GM23248 (cell line): ENCODE data around the gene MTMR11. TPM values are rescaled to one million over a fixed set of nuclear protein-coding genes. Genes with fewer than 3 reads are reported as not detected.

Source experiments
- DNase-seq: peaks from one replicate; pipeline ENCODE4 v3.0.0-alpha.2; 2015
- H2AFZ ChIP-seq: fragments of 200-600 bp; sonication (generic); 2 replicates; pipeline ENCODE4 v1.6.1; 2016; ENCODE audit warnings: antibody characterized with exemption
- H3F3A ChIP-seq: fragments of 200-600 bp; sonication (generic); 2 replicates; pipeline ENCODE4 v1.6.1; 2016; ENCODE audit warnings: mild to moderate bottlenecking, antibody characterized with exemption, mixed run types; ENCODE audit not compliant: insufficient read depth
- H3K27ac ChIP-seq: fragments of 200-600 bp; sonication (generic); 2 replicates; pipeline ENCODE4 v1.5.1; 2016; ENCODE audit warnings: mild to moderate bottlenecking
- H3K27me3 ChIP-seq: fragments of 200-600 bp; sonication (generic); replicated peaks from 2 replicates; pipeline ENCODE4 v1.6.1; 2016; ENCODE audit warnings: mild to moderate bottlenecking; ENCODE audit not compliant: insufficient read depth
- H3K36me3 ChIP-seq: fragments of 200-600 bp; sonication (generic); 2 replicates; pipeline ENCODE4 v1.6.1; 2016; ENCODE audit warnings: low read depth, mild to moderate bottlenecking
- H3K4me1 ChIP-seq: fragments of 200-600 bp; sonication (generic); 2 replicates; pipeline ENCODE4 v1.6.1; 2016; ENCODE audit warnings: mild to moderate bottlenecking; ENCODE audit not compliant: insufficient read depth
- H3K4me2 ChIP-seq: fragments of 200-600 bp; sonication (generic); one replicate; pipeline ENCODE4 v1.6.1; 2016; ENCODE audit warnings: mild to moderate bottlenecking; ENCODE audit not compliant: unreplicated experiment
- H3K4me3 ChIP-seq: fragments of 200-600 bp; sonication (generic); 2 replicates; pipeline ENCODE4 v1.5.1; 2016; ENCODE audit warnings: mild to moderate bottlenecking
- H3K79me2 ChIP-seq: fragments of 200-600 bp; sonication (generic); 2 replicates; pipeline ENCODE4 v1.6.1; 2016; ENCODE audit warnings: mild to moderate bottlenecking; ENCODE audit not compliant: insufficient read depth
- H3K9ac ChIP-seq: fragments of 200-600 bp; sonication (generic); 2 replicates; pipeline ENCODE4 v1.6.1; 2016; ENCODE audit warnings: mild to moderate bottlenecking
- H3K9me2 ChIP-seq: fragments of 200-600 bp; sonication (generic); 2 replicates; pipeline ENCODE4 v1.6.1; 2016; ENCODE audit warnings: mixed run types, mild to moderate bottlenecking, moderate library complexity; ENCODE audit not compliant: insufficient read depth
- H3K9me3 ChIP-seq: fragments of 200-600 bp; sonication (generic); one replicate; pipeline ENCODE4 v1.6.1; 2017; ENCODE audit warnings: low read depth
- H4K20me1 ChIP-seq: fragments of 200-600 bp; sonication (generic); 2 replicates; pipeline ENCODE4 v1.6.0; 2016; ENCODE audit not compliant: insufficient read depth
- EZH2 ChIP-seq: fragments of 200-600 bp; sonication (generic); IDR thresholded peaks from 2 replicates; pipeline ENCODE4 v1.6.1; 2018; ENCODE audit warnings: antibody characterized with exemption, mild to moderate bottlenecking; ENCODE audit not compliant: insufficient read depth, poor library complexity, severe bottlenecking
- EZH2phosphoT487 ChIP-seq: fragments of 200-600 bp; sonication (generic); IDR thresholded peaks from 2 replicates; pipeline ENCODE4 v1.6.1; 2018; ENCODE audit warnings: antibody characterized with exemption, moderate library complexity, mild to moderate bottlenecking, low read depth; ENCODE audit not compliant: insufficient read depth
- WGBS, 2 experiments: methylation state at CpG; one replicate each; pipeline ENCODE4 v1.1.6; 2015 to 2017; ENCODE audit warnings: low lambda C conversion rate in 2 of 2, low coverage in 1 of 2; ENCODE audit errors: missing lambda C conversion rate in 2 of 2; 5-methylcytosine and 5-hydroxymethylcytosine counted together
- in situ Hi-C: fragments of 300-500 bp; cut with MboI; formaldehyde crosslinking; loops from 2 replicates; pipeline ENCODE4 v1.15.0; 2020
- polyA plus RNA-seq: library from polyadenylated mRNA; unstranded; fragments of >200 nt; fragmentation: Nextera tagmentation; extraction: Ambion mirVana; gene quantifications from 2 replicates; pipeline ENCODE4 v1.2.1, GENCODE V29; 2016
- total RNA-seq: library from RNA; depleted of rRNA; stranded (reverse); fragments of >200 nt; shearing (Covaris generic); gene quantifications from 2 replicates; pipeline ENCODE4 v1.2.3, GENCODE V29; 2014

Gene MTMR11
- total and polyA plus RNA-seq, 2 experiments from 2014 or later: 12.4 to 13.1 TPM

GRCh38 chr1:149899460-149900284 lies 37.0 kb downstream of the MTMR11 start, which contains the start of gene BOLA1:
TSS of gene BOLA1 (plus strand) at chr1:149899568. CDS start at chr1:149900060, 492 bp downstream.
- Histone ChIP-seq H3K4me1 (no peaks in the 10 kb centered on the region), H3K4me3 (peak within 1 kb of the TSS; percentile 75), H3K9me3 (no peaks in the 10 kb centered on the region), H3K9ac (peak within 1 kb of the TSS; percentile 84), H3K36me3 (no peaks in the 10 kb centered on the region), H3K27ac (peak within 1 kb of the TSS; percentile 79), H4K20me1 (no peaks in the 10 kb centered on the region), H3K79me2 (no peaks in the 10 kb centered on the region), H3K4me2 (peak within 1 kb of the TSS; percentile 82), H3F3A (no peaks in the 10 kb centered on the region), H2AFZ (peak within 1 kb of the TSS; percentile 87), H3K27me3 (no peaks in the 10 kb centered on the region), H3K9me2 (no peaks in the 10 kb centered on the region)
- 3 to 4% methylated on average over 55 to 64 of the region's 65 CpGs for WGBS, 2 experiments
- DNase-seq: peak; percentile 97
- in situ Hi-C loops: no loop called here
- TF ChIP-seq EZH2 (no peak), EZH2phosphoT487 (no peak)

GRCh38 chr1:149896575-149896974 lies 40.1 kb downstream of the MTMR11 start:
- Histone ChIP-seq H3K27me3 (no peaks in the 10 kb centered on the region), H3K9me2 (no peaks in the 10 kb centered on the region), H3K4me2 (no peak overlapping the region), H3K9me3 (no peaks in the 10 kb centered on the region), H3K27ac (no peak overlapping the region), H4K20me1 (no peaks in the 10 kb centered on the region), H2AFZ (no peak overlapping the region), H3K4me3 (no peak overlapping the region), H3F3A (no peaks in the 10 kb centered on the region), H3K9ac (no peak overlapping the region), H3K79me2 (no peaks in the 10 kb centered on the region), H3K4me1 (no peaks in the 10 kb centered on the region), H3K36me3 (no peaks in the 10 kb centered on the region)
- in situ Hi-C loops: no loop called here
- 51 to 56% methylated on average over 4 of the region's 4 CpGs for WGBS, 2 experiments
- TF ChIP-seq EZH2phosphoT487: no peak
- TF ChIP-seq EZH2: no peak
- DNase-seq: no peak

- Histone ChIP-seq H3K27ac (peak overlapping the region; percentile 98), H3K27me3 (no peaks in the 10 kb centered on the region), H3K9me2 (no peaks in the 10 kb centered on the region), H3K4me2 (peak overlapping the region; percentile 91), H3K36me3 (no peaks in the 10 kb centered on the region), H3K4me1 (peaks cover 12% of the 10 kb centered on the region), H3K4me3 (peak overlapping the region; percentile 81), H3K79me2 (peaks cover 15% of the 10 kb centered on the region), H4K20me1 (no peaks in the 10 kb centered on the region), H2AFZ (peak overlapping the region; percentile 90), H3F3A (peaks cover 33% of the 10 kb centered on the region), H3K9ac (peak overlapping the region; percentile 94), H3K9me3 (no peaks in the 10 kb centered on the region)
- in situ Hi-C loops: no loop called here
- 11 to 13% methylated on average over 6 of the region's 6 CpGs for WGBS, 2 experiments
- DNase-seq: peak; percentile 80
- no peak for TF ChIP-seq EZH2phosphoT487
- no peak for TF ChIP-seq EZH2
These were observed 47.7 kb downstream of the MTMR11 start for GRCh38 chr1:149888999-149889289.

GRCh38 chr1:149888247-149888998 lies 48.3 kb downstream of the MTMR11 start:
- no peaks in the 10 kb centered on the region for H3K9me3 ChIP-seq
- H3K4me3 ChIP-seq: peak overlapping the region; percentile 81
- H3K27me3 ChIP-seq: no peaks in the 10 kb centered on the region
- H3F3A ChIP-seq: peaks cover 33% of the 10 kb centered on the region
- peaks cover 20% of the 10 kb centered on the region for H3K79me2 ChIP-seq
- peak overlapping the region; percentile 94 for H3K9ac ChIP-seq
- peak overlapping the region; percentile 90 for H2AFZ ChIP-seq
- no peaks in the 10 kb centered on the region for H3K36me3 ChIP-seq
- H3K4me2 ChIP-seq: peak overlapping the region; percentile 91
- peak overlapping the region; percentile 98 for H3K27ac ChIP-seq
- peaks cover 12% of the 10 kb centered on the region for H3K4me1 ChIP-seq
- WGBS, 2 experiments: 1 to 2% methylated on average over 24 to 28 of the region's 28 CpGs
- no peaks in the 10 kb centered on the region for H4K20me1 ChIP-seq
- TF ChIP-seq EZH2phosphoT487: no peak
- no peak for TF ChIP-seq EZH2
- DNase-seq: peak; percentile 94
- H3K9me2 ChIP-seq: no peaks in the 10 kb centered on the region
- in situ Hi-C loops: no loop called here
